HG02588 (cell line): ENCODE measurements around the gene SCUBE1.
"Not testable (repeated sequence)": the region's sequence is repeated elsewhere in the genome, so short reads cannot be mapped to it uniquely, and the experiment has no call there.

Experiments used
- ATAC-seq: cut with Tn5 transposase; IDR thresholded peaks from one replicate; pipeline ENCODE4 v1.9.1; 2021; ENCODE audit warnings: mild to moderate bottlenecking, moderate library complexity; ENCODE audit not compliant: unreplicated experiment

SCUBE1 gene

GRCh38 chr22:43287441-43287840, 55.7 kb downstream of the SCUBE1 start:
- ATAC-seq = no peak

GRCh38 chr22:43281394-43281793, 61.8 kb downstream of the SCUBE1 start:
- ATAC-seq = no peak

- ATAC-seq = not testable (repeated sequence)
Observed at GRCh38 chr22:43280523-43280886, 62.7 kb downstream of the SCUBE1 start.

- ATAC-seq = no peak
Observed at GRCh38 chr22:43279867-43280522, 63.2 kb downstream of the SCUBE1 start.

- ATAC-seq = no peak
Observed at GRCh38 chr22:43277987-43278601, 65.1 kb downstream of the SCUBE1 start.

- no peak for ATAC-seq
Observed at GRCh38 chr22:43277091-43277490, 66.1 kb downstream of the SCUBE1 start.

GRCh38 chr22:43276321-43276720, 66.9 kb downstream of the SCUBE1 start:
- no peak for ATAC-seq

- ATAC-seq = no peak
Observed at GRCh38 chr22:43275545-43276317, 67.4 kb downstream of the SCUBE1 start.

GRCh38 chr22:43274595-43275240, 68.5 kb downstream of the SCUBE1 start:
- no peak for ATAC-seq

- ATAC-seq = no peak
Observed at GRCh38 chr22:43273902-43274484, 69.2 kb downstream of the SCUBE1 start.

- no peak for ATAC-seq
Observed at GRCh38 chr22:43272869-43273318, 70.3 kb downstream of the SCUBE1 start.

- no peak for ATAC-seq
Observed at GRCh38 chr22:43272301-43272700, 70.9 kb downstream of the SCUBE1 start.

GRCh38 chr22:43270949-43271348, 72.2 kb downstream of the SCUBE1 start:
- ATAC-seq = no peak

- no peak for ATAC-seq
Observed at GRCh38 chr22:43270314-43270908, 72.8 kb downstream of the SCUBE1 start.

GRCh38 chr22:43269646-43270045, 73.5 kb downstream of the SCUBE1 start:
- ATAC-seq = no peak

- ATAC-seq = no peak
Observed at GRCh38 chr22:43269246-43269645, 73.9 kb downstream of the SCUBE1 start.

GRCh38 chr22:43267981-43268660, 75.1 kb downstream of the SCUBE1 start:
- no peak for ATAC-seq

- ATAC-seq = no peak
Observed at GRCh38 chr22:43267332-43267980, 75.7 kb downstream of the SCUBE1 start.

- no peak for ATAC-seq
Observed at GRCh38 chr22:43266076-43266475, 77.1 kb downstream of the SCUBE1 start.
